GM21717 (cell line): ENCODE measurements around the gene SETD5.

ENCODE experiments used
- ATAC-seq: cut with Tn5 transposase; IDR thresholded peaks from one replicate; pipeline ENCODE4 v1.9.1; 2021; ENCODE audit warnings: mild to moderate bottlenecking, moderate library complexity; ENCODE audit not compliant: unreplicated experiment

The SETD5 gene

GRCh38 chr3:9512456-9513045, 115.1 kb downstream of the SETD5 start:
- no peak for ATAC-seq

- no peak for ATAC-seq
Observed at GRCh38 chr3:9514306-9514705, 116.9 kb downstream of the SETD5 start.

- no peak for ATAC-seq
Observed at GRCh38 chr3:9514956-9515355, 117.5 kb downstream of the SETD5 start.

- ATAC-seq = no peak
Observed at GRCh38 chr3:9525078-9525477, 127.7 kb downstream of the SETD5 start.
